Measurements from ENCODE around the gene KRT4. TPM values are rescaled to one million over a fixed set of nuclear protein-coding genes. Genes with fewer than 3 reads are reported as not detected.

KRT4 gene
- total and polyA plus RNA-seq, 2 donors (not counting 3 experiments of a cell fraction or from before 2014, with no cell fraction given): not detected

DNA sequence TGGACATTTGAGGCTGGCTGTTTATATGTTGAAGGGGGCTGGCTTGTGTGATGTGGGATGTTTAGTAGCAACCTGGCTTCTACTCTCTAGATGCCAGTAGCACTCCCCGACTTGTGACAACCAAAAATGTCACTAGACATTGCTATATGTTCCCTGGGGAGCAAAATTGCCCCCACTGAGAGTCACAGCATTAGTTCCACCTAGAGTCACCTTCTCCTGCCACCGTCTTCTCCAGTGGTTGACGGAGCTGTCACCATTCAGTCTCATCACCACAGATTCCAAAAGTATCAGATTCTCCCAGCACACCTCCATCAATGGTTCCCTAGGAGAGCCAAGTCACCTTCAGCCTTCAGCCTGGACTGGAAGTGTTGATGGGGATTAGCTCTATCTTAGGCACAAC lies 29.0 kb downstream of the KRT4 start:
- FAIRE-seq (no peak), DNase-seq (ENCODE audit: low read depth, low spot score) (no peak)
- dilution Hi-C loops (cut with MboI; ENCODE audit: extremely low pct_ligation_motif_present, low sequenced_read_pairs) (no loop called here), intact Hi-C loops (cut with micrococcal nuclease) (no loop called here)
- Histone ChIP-seq H3K4me1 (ENCODE audit: control insufficient read depth, extremely low read depth, insufficient read depth, low read length) (no peaks in the 10 kb centered on the region), H3K27ac (ENCODE audit: insufficient read depth, low read depth, low read length) (no peak overlapping the region), H3K4me2 (ENCODE audit: insufficient read depth, low read length) (no peak overlapping the region), H2AFZ (ENCODE audit: low read depth, low read length) (no peak overlapping the region), H4K20me1 (replicated peaks; ENCODE audit: control insufficient read depth, extremely low read depth, insufficient read depth, low read length) (no peaks in the 10 kb centered on the region), H3K9me1 (replicated peaks; ENCODE audit: control insufficient read depth, extremely low read depth, insufficient read depth, low read length) (no peaks in the 10 kb centered on the region), H3K9ac (replicated peaks; ENCODE audit: extremely low read depth, insufficient read depth, low read length) (no peak overlapping the region), H3K4me3 (replicated peaks in 1 of 3; ENCODE audit: insufficient read depth in 1 of 3, low read depth in 1 of 3, low read length in 3 of 3) (no peak overlapping the region), H3K9me3 (replicated peaks; ENCODE audit: control insufficient read depth, insufficient read depth, low read length) (no peaks in the 10 kb centered on the region), H3K79me2 (ENCODE audit: control insufficient read depth, insufficient read depth, low read length) (no peaks in the 10 kb centered on the region), H3K27me3 (ENCODE audit: control insufficient read depth in 2 of 2, insufficient read depth in 2 of 2, low read length in 2 of 2) (peaks cover 5% of the 10 kb centered on the region in 2 experiments), H3K36me3 (ENCODE audit: control insufficient read depth in 2 of 2, extremely low read depth in 1 of 2, insufficient read depth in 2 of 2, low read length in 2 of 2) (no peaks in the 10 kb centered on the region)
- POLR2A ChIA-PET: no interaction called here
- TF ChIP-seq EZH2 (IDR thresholded peaks at IDR 0.05; ENCODE audit: borderline replicate concordance, low read depth, low read length, severe bottlenecking) (no peak), JUN (IDR thresholded peaks at IDR 0.05; ENCODE audit: borderline replicate concordance, insufficient read depth, insufficient read length, low read depth) (no peak), CTCF (IDR thresholded peaks at IDR 0.05; ENCODE audit: extremely low read depth in 1 of 2, insufficient read depth in 1 of 2, low read depth in 1 of 2, low read length in 2 of 2) (no peak), MAX (IDR thresholded peaks at IDR 0.05; ENCODE audit: insufficient read depth, insufficient read length) (no peak), MYC (IDR thresholded peaks at IDR 0.05; ENCODE audit: low read depth, low read length) (no peak), POLR2A (IDR thresholded peaks at IDR 0.05; ENCODE audit: low read depth, low read length) (no peak), GATA2 (IDR thresholded peaks at IDR 0.05; ENCODE audit: insufficient read depth, insufficient read length, low read depth, low read length) (no peak), POLR2AphosphoS5 (IDR thresholded peaks at IDR 0.05; ENCODE audit: insufficient read depth, low read depth, low read length) (no peak)
- CTCF ChIA-PET: no interaction called here
- BruUV-seq (replicated peaks): no TSS peak
